AG10803 (cell line): ENCODE results near the gene DPP6.

Source experiments
- DNase-seq: peaks from one replicate; pipeline ENCODE4 v3.0.0; 2010; ENCODE audit warnings: low read depth
- H3K4me3 ChIP-seq: 2 replicates; pipeline ENCODE4 v1.5.1; 2011; ENCODE audit warnings: mild to moderate bottlenecking, low read length, control low read depth
- TF ChIP-seq, protein P1 (sequence below): conservative IDR thresholded peaks from 2 replicates; pipeline ENCODE4 v1.5.1; 2011; ENCODE audit warnings: mild to moderate bottlenecking, low read length, control low read depth, inconsistent platforms

The DPP6 gene

GRCh38 chr7:154480817-154481216, 428.6 kb downstream of the DPP6 start:
- TF ChIP-seq, protein P1, sequence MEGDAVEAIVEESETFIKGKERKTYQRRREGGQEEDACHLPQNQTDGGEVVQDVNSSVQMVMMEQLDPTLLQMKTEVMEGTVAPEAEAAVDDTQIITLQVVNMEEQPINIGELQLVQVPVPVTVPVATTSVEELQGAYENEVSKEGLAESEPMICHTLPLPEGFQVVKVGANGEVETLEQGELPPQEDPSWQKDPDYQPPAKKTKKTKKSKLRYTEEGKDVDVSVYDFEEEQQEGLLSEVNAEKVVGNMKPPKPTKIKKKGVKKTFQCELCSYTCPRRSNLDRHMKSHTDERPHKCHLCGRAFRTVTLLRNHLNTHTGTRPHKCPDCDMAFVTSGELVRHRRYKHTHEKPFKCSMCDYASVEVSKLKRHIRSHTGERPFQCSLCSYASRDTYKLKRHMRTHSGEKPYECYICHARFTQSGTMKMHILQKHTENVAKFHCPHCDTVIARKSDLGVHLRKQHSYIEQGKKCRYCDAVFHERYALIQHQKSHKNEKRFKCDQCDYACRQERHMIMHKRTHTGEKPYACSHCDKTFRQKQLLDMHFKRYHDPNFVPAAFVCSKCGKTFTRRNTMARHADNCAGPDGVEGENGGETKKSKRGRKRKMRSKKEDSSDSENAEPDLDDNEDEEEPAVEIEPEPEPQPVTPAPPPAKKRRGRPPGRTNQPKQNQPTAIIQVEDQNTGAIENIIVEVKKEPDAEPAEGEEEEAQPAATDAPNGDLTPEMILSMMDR: no peak
- no peak overlapping the region for H3K4me3 ChIP-seq
- no peak for DNase-seq

DNA sequence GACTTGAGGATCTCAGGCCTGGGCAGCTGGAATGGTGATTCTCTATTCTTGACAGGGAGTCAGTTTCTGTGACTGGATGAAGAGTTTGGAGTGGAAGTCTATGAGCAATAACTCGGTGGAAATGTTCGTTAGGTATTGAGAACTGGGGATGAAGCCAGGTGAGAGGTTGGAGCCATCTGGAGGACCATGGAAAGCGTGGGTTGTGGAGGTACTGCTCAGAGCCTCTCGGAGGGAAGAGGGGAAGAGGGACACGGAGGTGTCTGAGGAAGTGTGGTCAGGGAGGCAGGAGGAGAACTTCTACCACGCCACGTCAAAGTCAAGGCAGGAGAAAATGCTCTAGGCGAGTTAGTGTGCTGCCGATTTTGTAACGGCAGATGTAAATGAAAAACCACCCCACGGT, 430.7 kb downstream of the DPP6 start:
- no peak overlapping the region for H3K4me3 ChIP-seq
- TF ChIP-seq, protein P1: no peak
- DNase-seq: no peak

DNA sequence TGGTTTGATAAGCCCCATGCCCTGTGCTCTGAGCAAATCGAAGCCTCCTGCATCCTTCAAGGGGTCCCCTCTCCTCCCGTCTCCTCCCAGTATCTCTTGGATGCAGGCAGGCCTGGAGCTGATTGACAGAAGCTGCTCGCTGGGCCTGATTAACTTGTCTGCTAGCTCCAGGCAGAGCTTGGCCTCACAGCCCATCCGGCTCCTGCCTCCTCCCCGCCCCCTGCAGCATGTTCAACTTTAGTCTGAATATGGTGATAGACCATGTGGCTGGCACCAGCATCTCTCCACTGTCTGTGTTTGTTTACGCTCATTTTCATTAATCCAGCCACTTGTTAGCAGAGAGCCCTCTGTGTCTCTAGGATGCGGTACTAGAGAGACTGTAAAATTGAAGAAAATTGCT, 432.2 kb downstream of the DPP6 start:
- TF ChIP-seq, protein P1: no peak
- no peak overlapping the region for H3K4me3 ChIP-seq

GRCh38 chr7:154484943-154485342, 432.7 kb downstream of the DPP6 start:
- H3K4me3 ChIP-seq: no peak overlapping the region
- TF ChIP-seq, protein P1: no peak
- no peak for DNase-seq

More for the DNA sequence above, 432.2 kb downstream of the DPP6 start:
- no peak for DNase-seq

DNA sequence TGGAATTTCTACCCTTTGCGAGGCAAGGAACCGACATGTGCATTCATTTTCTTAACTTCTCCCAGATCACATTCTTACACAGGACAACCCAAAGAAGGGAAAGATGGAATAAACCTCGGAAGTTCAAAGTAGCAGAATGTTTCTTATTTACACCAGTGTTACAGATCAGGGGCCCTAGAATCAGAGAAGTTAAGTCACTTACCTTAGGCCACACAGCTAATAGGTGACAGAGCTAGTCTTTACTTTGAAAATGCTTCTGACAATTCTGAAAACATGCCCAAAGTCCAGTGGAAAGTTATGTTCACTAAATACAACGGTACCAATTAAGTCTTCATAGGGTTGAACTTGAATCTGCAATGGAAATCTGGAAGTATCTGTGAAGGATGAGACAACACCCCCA, 437.7 kb downstream of the DPP6 start:
- no peak for DNase-seq
- TF ChIP-seq, protein P1: no peak
- H3K4me3 ChIP-seq: no peak overlapping the region

DNA sequence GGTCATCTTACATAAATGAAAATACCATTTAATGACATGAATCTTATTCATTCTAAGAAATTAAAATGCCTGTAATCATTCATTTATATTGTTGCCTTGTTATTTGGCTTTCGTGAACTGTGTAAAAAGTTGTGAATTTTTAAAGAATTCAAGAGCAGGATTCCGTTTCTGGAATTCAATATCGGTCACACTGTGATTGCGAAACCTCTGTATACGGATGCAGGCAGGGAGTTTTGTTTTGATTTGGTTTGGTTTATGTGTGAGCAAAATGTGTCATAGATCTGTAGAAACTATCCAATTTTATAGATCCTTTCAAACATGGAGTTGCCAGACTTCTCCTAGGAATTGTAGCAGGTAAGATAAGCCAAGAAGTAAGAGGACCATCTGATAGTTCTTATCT, 441.4 kb downstream of the DPP6 start:
- DNase-seq: no peak
- TF ChIP-seq, protein P1: no peak
- H3K4me3 ChIP-seq: no peak overlapping the region

- TF ChIP-seq, protein P1: no peak
- DNase-seq: no peak
- H3K4me3 ChIP-seq: no peak overlapping the region
These were observed 445.6 kb downstream of the DPP6 start for GRCh38 chr7:154497751-154498150.
